HG02623 (cell line): ENCODE data around the gene FBXO7.

Experiments
- ATAC-seq: cut with Tn5 transposase; IDR thresholded peaks from one replicate; pipeline ENCODE4 v1.9.1; 2021; ENCODE audit warnings: moderate library complexity; ENCODE audit not compliant: unreplicated experiment

FBXO7 gene

DNA sequence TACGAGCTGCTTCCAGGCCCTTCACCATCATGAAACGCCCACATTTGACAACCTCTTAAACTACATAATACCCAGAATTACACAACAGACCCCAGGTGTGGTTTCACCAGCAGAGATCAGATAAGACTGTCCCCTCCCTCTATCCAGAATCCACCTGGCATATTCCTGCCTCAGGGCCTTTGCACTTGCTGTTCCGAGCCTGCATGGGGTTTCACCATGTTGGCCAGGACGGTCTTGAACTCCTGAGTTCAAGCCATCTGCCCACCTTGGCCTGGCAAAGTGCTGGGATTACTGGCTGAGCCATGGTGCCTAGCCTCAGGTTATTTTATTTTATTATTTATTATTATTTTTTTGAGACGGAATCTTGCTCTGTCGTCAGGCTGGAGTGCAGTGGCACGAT lies 73.4 kb downstream of the FBXO7 start:
- no peak for ATAC-seq
